Lower leg skin (tissue), 4 donors: ENCODE results near the gene KPNB1. TPM values are rescaled to one million over a fixed set of nuclear protein-coding genes. Genes with fewer than 3 reads are reported as not detected.

Source experiments
- DNase-seq, 2 donors: peaks; one replicate each; pipeline ENCODE4 v3.0.0-alpha.2; 2019; ENCODE audit warnings: low spot score in 2 of 2
- H3K4me3 ChIP-seq: fragments of 200-600 bp; sonication (generic); 2 replicates; pipeline ENCODE4 v1.5.1; 2017; ENCODE audit warnings: mild to moderate bottlenecking, low read depth; ENCODE audit not compliant: poor library complexity, severe bottlenecking
- CTCF ChIP-seq, 3 donors: fragments of 450-650 bp; IDR thresholded peaks; one replicate each; pipeline ENCODE4 v1.5.1; 2016; ENCODE audit warnings: antibody characterized with exemption in 3 of 3, mild to moderate bottlenecking in 3 of 3, moderate library complexity in 2 of 3
- POLR2A ChIP-seq, 2 donors: fragments of 450-650 bp; IDR thresholded peaks; one replicate each; pipeline ENCODE4 v1.6.1; 2016 to 2017; ENCODE audit warnings: antibody characterized with exemption in 2 of 2, mild to moderate bottlenecking in 1 of 2, moderate library complexity in 1 of 2
- WGBS, 2 donors: methylation state at CpG; one replicate each; pipeline ENCODE4 v1.1.5; 2018; 5-methylcytosine and 5-hydroxymethylcytosine counted together
- intact Hi-C: fragments of 100-400 bp; cut with DNase I; formaldehyde crosslinking; loops from one replicate; pipeline ENCODE4 v1.15.0; 2023; ENCODE audit warnings: low total_unique reads
- total RNA-seq, 4 donors: library from RNA; depleted of rRNA; stranded (reverse); fragments of >200 nt; gene quantifications; one replicate each; pipeline ENCODE4 v1.1.0, GENCODE V29; 2016

The KPNB1 gene
- total RNA-seq, 4 donors from 2014 or later: 114 to 189 (median 124) TPM

GRCh38 chr17:47731396-47731795, 81.7 kb downstream of the KPNB1 start:
- 85 to 86% methylated on average over 2 of the region's 2 CpGs for WGBS, 2 donors
- DNase-seq: no peak
- intact Hi-C loops: no loop called here
- H3K4me3 ChIP-seq: no peak overlapping the region
- TF ChIP-seq CTCF (IDR thresholded peaks at IDR 0.05) (no peak), POLR2A (IDR thresholded peaks at IDR 0.05) (no peak)

DNA sequence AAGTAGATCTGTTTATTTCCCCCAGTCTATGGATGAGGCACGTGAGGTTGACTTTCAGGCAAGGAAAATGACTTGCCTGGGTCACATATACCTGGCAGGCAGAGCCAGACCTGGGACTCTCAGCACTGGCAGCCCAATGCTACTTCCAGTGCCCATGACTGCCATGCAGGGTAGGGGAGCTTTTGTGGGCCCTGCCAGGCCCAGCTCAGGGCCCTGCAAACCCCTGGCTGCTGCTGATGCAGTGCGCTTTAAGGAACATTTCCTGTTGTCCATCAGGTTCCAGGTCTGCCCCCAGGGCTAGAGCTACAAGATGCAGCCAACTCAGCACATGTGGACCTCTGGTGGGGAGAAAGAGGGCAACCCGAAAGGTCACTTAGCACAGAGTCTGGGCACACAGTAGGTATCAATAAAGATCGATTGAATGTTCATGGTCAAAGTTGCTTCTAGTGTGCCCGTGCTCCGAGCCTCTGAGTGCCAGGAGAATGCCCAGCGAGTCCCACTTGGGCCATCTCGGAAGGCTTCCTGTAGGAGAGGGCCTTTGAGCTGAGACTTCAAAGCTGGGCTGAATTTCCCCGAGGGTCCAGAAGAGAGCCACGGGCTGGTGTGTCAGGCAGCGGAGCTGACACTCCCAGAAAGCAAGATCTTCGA, 82.8 kb downstream of the KPNB1 start:
- TF ChIP-seq POLR2A (IDR thresholded peaks at IDR 0.05) (no peak), CTCF (IDR thresholded peaks at IDR 0.05) (no peak)
- WGBS, 2 donors: 49 to 56% methylated on average over 12 of the region's 12 CpGs
- DNase-seq: no peak
- intact Hi-C loops: no loop called here
- no peak overlapping the region for H3K4me3 ChIP-seq

- DNase-seq: peak; percentile 26 to 90
- 5 to 7% methylated on average over 6 to 11 of the region's 73 CpGs for WGBS, 2 donors
- no peak within 1 kb of the TSS for H3K4me3 ChIP-seq
- intact Hi-C loops: no loop called here
- TF ChIP-seq POLR2A (IDR thresholded peaks at IDR 0.05): no peak
- no peak for TF ChIP-seq CTCF (IDR thresholded peaks at IDR 0.05)
Observed at GRCh38 chr17:47733047-47733673, 83.4 kb downstream of the KPNB1 start, which contains the start of gene TBX21. TSS of gene TBX21 (plus strand) at chr17:47733236. CDS start at chr17:47733455, 219 bp downstream.

GRCh38 chr17:47733674-47734410, 84.1 kb downstream of the KPNB1 start:
- no peak for TF ChIP-seq CTCF (IDR thresholded peaks at IDR 0.05)
- TF ChIP-seq POLR2A (IDR thresholded peaks at IDR 0.05): no peak
- no peak overlapping the region for H3K4me3 ChIP-seq
- WGBS, 2 donors: 10 to 13% methylated on average over 44 to 56 of the region's 60 CpGs
- intact Hi-C loops: no loop called here
- DNase-seq: peak in 1 of 2 donors; percentile 78

GRCh38 chr17:47735139-47735464, 85.4 kb downstream of the KPNB1 start:
- intact Hi-C loops: no loop called here
- WGBS, 2 donors: 84 to 86% methylated on average over 3 of the region's 3 CpGs
- H3K4me3 ChIP-seq: no peak overlapping the region
- TF ChIP-seq CTCF (IDR thresholded peaks at IDR 0.05): no peak
- no peak for TF ChIP-seq POLR2A (IDR thresholded peaks at IDR 0.05)
- DNase-seq: no peak

Other genes starting within 250 kb of the KPNB1 start
- gene NPEPPS, start 118.8 kb upstream of the KPNB1 start, total RNA-seq: 100 to 1,000 TPM in 2 of 4 donors, 10 to 100 TPM in 2; 79.3 to 127 (median 96.9) TPM
- 10 to 100 TPM in 2 of 4 donors, 1 to 10 TPM in 2; 7.1 to 14.7 (median 9.3) TPM for gene TBKBP1, start 44.2 kb downstream of the KPNB1 start, total RNA-seq
- 1 to 10 TPM in 2 of 4 donors, under 1 TPM in 1, not detected in 1; 0.12 to 1.9 (median 1.2) TPM for gene TBX21, start 83.3 kb downstream of the KPNB1 start, total RNA-seq
- 1 to 10 TPM; 1.1 to 8.4 (median 1.8) TPM for gene OSBPL7, start 171.9 kb downstream of the KPNB1 start, total RNA-seq
- gene MRPL10, start 181.6 kb downstream of the KPNB1 start, total RNA-seq: 10 to 100 TPM; 25.3 to 35.4 (median 30.2) TPM
- not detected for gene LRRC46, start 181.8 kb downstream of the KPNB1 start, total RNA-seq
- gene SCRN2, start 191.4 kb downstream of the KPNB1 start, total RNA-seq: 10 to 100 TPM; 23.1 to 37.9 (median 28.3) TPM
- 10 to 100 TPM; 21.9 to 29.9 (median 24.7) TPM for gene SP6, start 201.2 kb downstream of the KPNB1 start, total RNA-seq
- 10 to 100 TPM in 2 of 4 donors, 1 to 10 TPM in 2; 5.1 to 12.6 (median 8.1) TPM for gene SP2, start 246.3 kb downstream of the KPNB1 start, total RNA-seq